Activated T-cell treated with anti-CD3 and anti-CD28 coated beads, Interleukin-2, amount 50 U/mL, for 1 hour (primary cell): ENCODE data around the gene H2BK1.

Experiments
- DNase-seq: peaks from one replicate; pipeline ENCODE4 v3.0.0-alpha.2; 2020

H2BK1 gene

GRCh38 chr7:151231080-151231479 lies 20.8 kb upstream of the H2BK1 start:
- no peak for DNase-seq

- DNase-seq: no peak
Measured at GRCh38 chr7:151229249-151229648, 19.0 kb upstream of the H2BK1 start.

- DNase-seq: no peak
Measured at GRCh38 chr7:151228024-151228866, 18.0 kb upstream of the H2BK1 start.

- DNase-seq: peak; percentile 99
Measured at GRCh38 chr7:151226875-151227782, 16.8 kb upstream of the H2BK1 start, which contains the start of gene ABCF2. ABCF2 (minus strand) TSS chr7:151227205; CDS start chr7:151226458, 747 bp downstream.

GRCh38 chr7:151226560-151226874 lies 16.2 kb upstream of the H2BK1 start:
- DNase-seq: no peak

- no peak for DNase-seq
Measured at GRCh38 chr7:151225948-151226510, 15.7 kb upstream of the H2BK1 start.

- no peak for DNase-seq
Measured at GRCh38 chr7:151223728-151224127, 13.4 kb upstream of the H2BK1 start.

- no peak for DNase-seq
Measured at GRCh38 chr7:151218170-151218569, 7.9 kb upstream of the H2BK1 start.

- DNase-seq: no peak
Measured at GRCh38 chr7:151215396-151215795, 5.1 kb upstream of the H2BK1 start.

- DNase-seq: no peak
Measured at GRCh38 chr7:151213826-151214225, 3.5 kb upstream of the H2BK1 start.

GRCh38 chr7:151212626-151213025 lies 2.3 kb upstream of the H2BK1 start:
- DNase-seq: no peak

GRCh38 chr7:151211155-151211772 lies 976 bp upstream of the H2BK1 start:
- no peak for DNase-seq

GRCh38 chr7:151209588-151209987 lies 700 bp downstream of the H2BK1 start:
- DNase-seq: no peak

- no peak for DNase-seq
Measured at GRCh38 chr7:151208253-151208862, 1.9 kb downstream of the H2BK1 start.

GRCh38 chr7:151207804-151208203 lies 2.5 kb downstream of the H2BK1 start:
- no peak for DNase-seq

- DNase-seq: no peak
Measured at GRCh38 chr7:151207315-151207714, 3.0 kb downstream of the H2BK1 start.

GRCh38 chr7:151206914-151207313 lies 3.4 kb downstream of the H2BK1 start:
- DNase-seq: no peak

GRCh38 chr7:151205730-151206129 lies 4.6 kb downstream of the H2BK1 start:
- no peak for DNase-seq

- DNase-seq: no peak
Measured at GRCh38 chr7:151204383-151205032, 5.8 kb downstream of the H2BK1 start.

GRCh38 chr7:151202836-151203235 lies 7.5 kb downstream of the H2BK1 start:
- no peak for DNase-seq

- DNase-seq: no peak
Measured at GRCh38 chr7:151201751-151202150, 8.5 kb downstream of the H2BK1 start.

- no peak for DNase-seq
Measured at GRCh38 chr7:151201344-151201743, 8.9 kb downstream of the H2BK1 start.
